ENCODE results near the gene MINDY3.

The MINDY3 gene

GRCh38 chr10:15793664-15794063 lies 66.6 kb downstream of the MINDY3 start (continued):
- TF ChIP-seq ZNF2 (tag by site-specific recombination; IDR thresholded peaks at IDR 0.05) (no peak), CTCF (tag by site-specific recombination; IDR thresholded peaks at IDR 0.05) (no peak), PRDM10 (tag by site-specific recombination; IDR thresholded peaks at IDR 0.05) (no peak), ZNF280C (tag by site-specific recombination; IDR thresholded peaks at IDR 0.05) (no peak), ZNF629 (tag by site-specific recombination; IDR thresholded peaks at IDR 0.05) (peak; percentile 83), YY1 (tag by site-specific recombination; IDR thresholded peaks at IDR 0.05) (no peak), SCRT2 (tag by site-specific recombination; IDR thresholded peaks at IDR 0.05) (0 out of 2 replicates have a peak, but pooled peaks have one; percentile 32), ZBTB21 (tag by site-specific recombination; IDR thresholded peaks at IDR 0.05) (no peak), ZNF692 (tag by site-specific recombination; IDR thresholded peaks at IDR 0.05) (no peak), ZNF585B (tag by site-specific recombination; IDR thresholded peaks at IDR 0.05) (no peak), SP3 (tag by site-specific recombination; IDR thresholded peaks at IDR 0.05) (no peak), ZNF341 (tag by site-specific recombination; IDR thresholded peaks at IDR 0.05; ENCODE audit: low read depth) (no peak), BCL6B (tag by site-specific recombination; IDR thresholded peaks at IDR 0.05) (no peak), ZNF398 (tag by site-specific recombination; IDR thresholded peaks at IDR 0.05) (no peak), ZNF530 (tag by site-specific recombination; IDR thresholded peaks at IDR 0.05; ENCODE audit: low read depth) (no peak), ZNF510 (tag by site-specific recombination; IDR thresholded peaks at IDR 0.05; ENCODE audit: insufficient replicate concordance) (no peak), ZNF350 (tag by site-specific recombination; IDR thresholded peaks at IDR 0.05) (no peak), PRDM6 (tag by site-specific recombination; IDR thresholded peaks at IDR 0.05) (no peak), REST (tag by site-specific recombination; IDR thresholded peaks at IDR 0.05) (no peak), ZNF529 (tag by site-specific recombination; IDR thresholded peaks at IDR 0.05; ENCODE audit: insufficient replicate concordance) (no peak), HOXC10 (CRISPR knock-in tag; IDR thresholded peaks at IDR 0.05) (no peak), ZNF521 (tag by site-specific recombination; IDR thresholded peaks at IDR 0.05) (no peak)

Measured in HEK293 (cell line).